SK-N-SH (cell line): ENCODE measurements around the gene NEBL. TPM values are rescaled to one million over a fixed set of nuclear protein-coding genes. Genes with fewer than 3 reads are reported as not detected.

Experiments
- CTCF ChIA-PET: fragments of 300-600, 350-600 bp; formaldehyde crosslinking; extraction: SDS; loops from one replicate; lab custom pipeline; 2021; lab: Yijun Ruan, JAX
- POLR2A ChIA-PET: fragments of 350-600 bp; sonication (Branson Sonifier 250); formaldehyde crosslinking; extraction: SDS; loops from one replicate; lab custom pipeline; 2020; ENCODE audit warnings: antibody characterized with exemption, inconsistent platforms; lab: Yijun Ruan, JAX
- DNase-seq: peaks from one replicate; pipeline ENCODE4 v3.0.0; 2012
- H2AFZ ChIP-seq: fragments of 200-600 bp; sonication (generic); 2 replicates; pipeline ENCODE4 v1.8.1; 2016; ENCODE audit warnings: antibody characterized with exemption, mild to moderate bottlenecking, low read depth
- H3F3A ChIP-seq: fragments of 200-600 bp; sonication (generic); replicated peaks from 2 replicates; pipeline ENCODE3; 2016; ENCODE audit warnings: antibody characterized with exemption, mild to moderate bottlenecking; ENCODE audit not compliant: insufficient read depth
- H3K27ac ChIP-seq, 2 experiments: fragments of 200-500 bp in 1 of 2; fragments of 200-600 bp in 1 of 2; sonication (Bioruptor generic) in 1 of 2; sonication (generic), shearing (Covaris generic) in 1 of 2; 2 replicates each; pipeline versions ENCODE4 v1.5.1 to v1.6.1; 2014 to 2016; ENCODE audit warnings: low read depth in 2 of 2, inconsistent platforms in 1 of 2, low read length in 1 of 2, mild to moderate bottlenecking in 1 of 2, mixed read lengths in 1 of 2
- H3K27me3 ChIP-seq: fragments of 200-600 bp; sonication (generic), shearing (Covaris generic); 2 replicates; pipeline ENCODE4 v1.6.1; 2016; ENCODE audit warnings: mixed run types; ENCODE audit not compliant: insufficient read depth
- H3K36me3 ChIP-seq, 2 experiments: fragments of 200-500 bp in 1 of 2; fragments of 200-600 bp in 1 of 2; sonication (Bioruptor generic) in 1 of 2; sonication (generic) in 1 of 2; replicated peaks in 1 of 2; 2 replicates each; pipeline versions ENCODE3 to v1.5.1; 2014 to 2016; ENCODE audit warnings: low read length in 1 of 2, mild to moderate bottlenecking in 1 of 2; ENCODE audit not compliant: insufficient read depth in 2 of 2, control insufficient read depth in 1 of 2
- H3K4me1 ChIP-seq, 2 experiments: fragments of 200-500 bp in 1 of 2; fragments of 200-600 bp in 1 of 2; sonication (Bioruptor generic) in 1 of 2; sonication (generic), shearing (Covaris generic) in 1 of 2; 2 replicates each; pipeline versions ENCODE4 v1.5.1 to v1.6.1; 2014 to 2016; ENCODE audit warnings: low read depth in 1 of 2, low read length in 1 of 2, mixed run types in 1 of 2; ENCODE audit not compliant: insufficient read depth in 2 of 2, control insufficient read depth in 1 of 2
- H3K4me2 ChIP-seq: fragments of 200-600 bp; sonication (generic), shearing (Covaris generic); 2 replicates; pipeline ENCODE4 v1.6.1; 2017; ENCODE audit warnings: mixed run types
- H3K4me3 ChIP-seq, 2 experiments: fragments of 200-500 bp in 1 of 2; fragments of 200-600 bp in 1 of 2; sonication (Bioruptor generic) in 1 of 2; sonication (generic), shearing (Covaris generic) in 1 of 2; 2 replicates each; pipeline versions ENCODE4 v1.5.1 to v1.8.1; 2014 to 2016; ENCODE audit warnings: low read depth in 2 of 2, inconsistent platforms in 1 of 2, low read length in 1 of 2, mild to moderate bottlenecking in 1 of 2, mixed read lengths in 1 of 2, moderate library complexity in 1 of 2
- H3K79me2 ChIP-seq: fragments of 200-600 bp; sonication (generic); 2 replicates; pipeline ENCODE4 v1.8.1; 2017; ENCODE audit warnings: mild to moderate bottlenecking; ENCODE audit not compliant: insufficient read depth
- H3K9ac ChIP-seq: fragments of 200-600 bp; sonication (generic); 2 replicates; pipeline ENCODE4 v1.6.1; 2017; ENCODE audit warnings: mixed run types
- H3K9me2 ChIP-seq: fragments of 200-600 bp; sonication (generic); 2 replicates; pipeline ENCODE4 v1.6.1; 2017; ENCODE audit warnings: mixed run types
- H3K9me3 ChIP-seq: fragments of 200-600 bp; sonication (generic); 2 replicates; pipeline ENCODE4 v1.6.1; 2017; ENCODE audit warnings: mixed run types, mild to moderate bottlenecking, moderate library complexity
- H4K20me1 ChIP-seq: fragments of 200-600 bp; sonication (generic); 2 replicates; pipeline ENCODE4 v1.6.1; 2017; ENCODE audit warnings: mild to moderate bottlenecking, mixed run types; ENCODE audit not compliant: insufficient read depth
- EP300 ChIP-seq, 2 experiments: IDR thresholded peaks; 2 replicates each; pipeline versions ENCODE4 v1.4.0 to v1.6.1; 2012; ENCODE audit warnings: borderline replicate concordance in 1 of 2, low read depth in 1 of 2, low read length in 1 of 2
- EZH2phosphoT487 ChIP-seq: fragments of 200-600 bp; sonication (generic); IDR thresholded peaks from 2 replicates; pipeline ENCODE4 v1.6.1; 2017; ENCODE audit warnings: low read depth, mixed run types, mild to moderate bottlenecking, antibody characterized with exemption, moderate library complexity, borderline replicate concordance
- FOXJ3 ChIP-seq: sonication (generic); formaldehyde crosslinking; IDR thresholded peaks from 2 replicates; pipeline ENCODE4 v1.5.1; 2020; ENCODE audit warnings: mild to moderate bottlenecking, missing genetic modification reagents
- FOXM1 ChIP-seq: IDR thresholded peaks from 2 replicates; pipeline ENCODE4 v1.4.0; 2012; ENCODE audit warnings: low read depth, mild to moderate bottlenecking
- GABPA ChIP-seq: IDR thresholded peaks from 2 replicates; pipeline ENCODE4 v1.4.0; 2012; ENCODE audit warnings: low read depth, mild to moderate bottlenecking
- GATA2 ChIP-seq: sonication (generic); formaldehyde crosslinking; IDR thresholded peaks from 2 replicates; pipeline ENCODE4 v1.5.0; 2020; ENCODE audit warnings: mild to moderate bottlenecking, missing genetic modification reagents
- JUND ChIP-seq: IDR thresholded peaks from 2 replicates; pipeline ENCODE4 v1.4.0; 2012
- MXI1 ChIP-seq: IDR thresholded peaks from 2 replicates; pipeline ENCODE4 v1.6.1; 2012; ENCODE audit warnings: mild to moderate bottlenecking, low read depth, low read length, improper control_type of control experiment
- NFIC ChIP-seq: IDR thresholded peaks from 2 replicates; pipeline ENCODE4 v1.4.0; 2012; ENCODE audit warnings: borderline replicate concordance
- NRF1 ChIP-seq: IDR thresholded peaks from 2 replicates; pipeline ENCODE4 v1.6.1; 2012; ENCODE audit warnings: low read depth, mild to moderate bottlenecking, low read length
- POLR2AphosphoS5 ChIP-seq: IDR thresholded peaks from 2 replicates; pipeline ENCODE4 v1.6.1; 2012; ENCODE audit warnings: low read depth, low read length
- RCOR1 ChIP-seq: fragments of 150-350 bp; IDR thresholded peaks from 2 replicates; pipeline ENCODE4 v1.6.1; 2017; ENCODE audit warnings: antibody characterized with exemption, low read length
- RXRA ChIP-seq: IDR thresholded peaks from 2 replicates; pipeline ENCODE4 v1.4.0; 2012; ENCODE audit warnings: low read depth, mild to moderate bottlenecking, borderline replicate concordance
- SIN3A ChIP-seq: IDR thresholded peaks from 2 replicates; pipeline ENCODE4 v1.6.1; 2012; ENCODE audit warnings: low read depth, mild to moderate bottlenecking, low read length, moderate library complexity, borderline replicate concordance
- SMC3 ChIP-seq: IDR thresholded peaks from 2 replicates; pipeline ENCODE4 v1.6.1; 2012; ENCODE audit warnings: low read depth, low read length, improper control_type of control experiment
- TAF1 ChIP-seq: IDR thresholded peaks from 2 replicates; pipeline ENCODE4 v1.6.1; 2012; ENCODE audit warnings: low read depth, mild to moderate bottlenecking, low read length, moderate library complexity, borderline replicate concordance
- TCF12 ChIP-seq: IDR thresholded peaks from 2 replicates; pipeline ENCODE4 v1.4.0; 2012
- TEAD4 ChIP-seq: IDR thresholded peaks from 2 replicates; pipeline ENCODE4 v1.4.0; 2012; ENCODE audit warnings: mild to moderate bottlenecking, borderline replicate concordance; ENCODE audit not compliant: insufficient read depth
- WGBS: methylation state at CpG from one replicate; pipeline ENCODE4 v1.1.6; 2017; ENCODE audit warnings: low lambda C conversion rate; 5-methylcytosine and 5-hydroxymethylcytosine counted together
- polyA plus RNA-seq, 3 experiments: library from polyadenylated mRNA; depleted of rRNA; stranded (reverse); fragments of >200 nt; gene quantifications; 2 replicates each; pipeline ENCODE4 v1.2.3, GENCODE V29; 2012
- TF ChIP-seq, protein P1 (sequence below): IDR thresholded peaks from 2 replicates; pipeline ENCODE4 v1.4.0; 2012; ENCODE audit warnings: low read depth, borderline replicate concordance
- TF ChIP-seq, protein P2 (sequence below): IDR thresholded peaks from 2 replicates; pipeline ENCODE4 v1.4.0; 2012; ENCODE audit warnings: low read depth, borderline replicate concordance
- TF ChIP-seq, protein P3 (sequence below): fragments of 150-350 bp; IDR thresholded peaks from 2 replicates; pipeline ENCODE4 v1.6.1; 2017; ENCODE audit warnings: antibody characterized with exemption, low read length, low read depth, borderline replicate concordance

The NEBL gene
- polyA plus RNA-seq, 1 of the 3 experiments (the other 2 are of a cell fraction), result 0.58 TPM

DNA sequence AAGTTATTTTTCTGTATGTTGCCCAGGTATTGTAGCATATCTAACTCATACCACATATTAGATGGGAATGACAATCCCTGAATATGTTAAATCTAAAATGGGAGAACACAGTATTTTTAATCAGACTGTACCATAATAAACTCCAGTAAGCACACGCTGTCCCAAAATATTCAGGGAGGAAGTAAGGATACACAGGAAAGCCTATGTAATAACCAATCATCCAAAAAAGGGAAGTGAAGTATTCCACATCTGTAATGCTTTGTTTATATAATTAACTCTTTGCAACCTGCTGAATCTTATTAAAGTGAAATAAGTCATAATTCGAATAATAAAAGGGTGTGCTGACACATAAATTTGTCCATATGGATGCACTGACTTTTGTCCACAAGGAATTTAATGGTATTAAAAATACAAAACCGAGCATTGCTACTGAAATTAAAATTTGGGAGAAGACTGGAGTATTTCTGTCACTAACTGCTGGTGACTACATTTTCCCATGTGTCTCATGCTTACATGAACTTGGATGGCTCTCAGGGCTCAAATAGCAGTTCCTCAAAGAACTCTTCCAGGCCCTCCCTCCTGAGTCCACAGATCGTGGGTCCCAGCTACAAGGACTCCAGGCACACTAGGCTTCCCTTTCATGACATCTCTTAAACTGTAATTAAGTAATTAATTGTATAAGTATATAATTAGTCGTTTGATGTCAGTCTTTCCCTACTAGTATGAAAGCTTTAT lies 120.6 kb downstream of the NEBL start:
- CTCF ChIA-PET, result interaction anchor here (0.6 kb wide), 1 partner anchor 735 kb away, joined by 3 read pairs; no protein-coding TSS in a partner anchor
- WGBS, result 24% methylated on average over 5 of the region's 5 CpGs
- H3K79me2 ChIP-seq, result no peaks in the 10 kb centered on the region
- no peaks in the 10 kb centered on the region for H3K4me1 ChIP-seq
- no peak overlapping the region for H3K9ac ChIP-seq
- no peaks in the 10 kb centered on the region for H3K9me3 ChIP-seq
- TF ChIP-seq NRF1, result no peak
- no peak for TF ChIP-seq SIN3A
- TF ChIP-seq MXI1, result no peak
- TF ChIP-seq GATA2, result no peak
- TF ChIP-seq JUND, result no peak
- no peak for TF ChIP-seq RXRA
- TF ChIP-seq TCF12, result no peak
- no peak for TF ChIP-seq EP300 (IDR thresholded peaks at IDR 0.05; ENCODE audit: borderline replicate concordance in 1 of 2, low read depth in 1 of 2, low read length in 1 of 2)
- no peak for TF ChIP-seq FOXM1
- H3K27ac ChIP-seq, result no peak overlapping the region
- H2AFZ ChIP-seq, result no peak overlapping the region
- no peak overlapping the region for H3K4me3 ChIP-seq
- no peaks in the 10 kb centered on the region for H3F3A ChIP-seq
- H3K4me2 ChIP-seq, result no peak overlapping the region
- POLR2A ChIA-PET, result no interaction called here
- H3K27me3 ChIP-seq, result no peaks in the 10 kb centered on the region
- no peak for DNase-seq
- H3K36me3 ChIP-seq, result no peaks in the 10 kb centered on the region
- H3K9me2 ChIP-seq, result no peaks in the 10 kb centered on the region; the same call in 1 of the 2 replicates
- no peaks in the 10 kb centered on the region for H4K20me1 ChIP-seq

DNA sequence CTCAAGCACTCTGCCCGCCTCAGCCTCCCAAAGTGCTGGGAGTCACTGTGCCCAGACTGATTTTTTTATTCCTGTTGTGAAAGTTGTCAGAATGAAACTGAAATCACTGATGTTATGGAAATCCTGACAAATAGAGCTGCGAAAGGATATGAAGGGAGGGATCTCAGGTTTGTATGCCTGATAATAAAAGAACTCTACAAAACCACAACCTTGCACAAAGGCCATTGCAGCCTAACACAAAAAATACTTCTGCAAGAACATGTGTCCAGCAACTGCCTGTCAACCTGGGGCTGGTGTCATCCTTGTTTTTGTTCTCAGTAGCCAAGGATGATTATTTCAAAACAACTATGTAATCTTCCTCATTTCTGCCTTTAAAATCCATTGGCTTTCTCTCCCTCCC lies 126.1 kb downstream of the NEBL start:
- no peak overlapping the region for H3K9ac ChIP-seq
- ChIA-PET CTCF (interaction anchor here (0.6 kb wide), 1 partner anchor 946 kb away, joined by 3 read pairs; no protein-coding TSS in a partner anchor), POLR2A (no interaction called here)
- H3K36me3 ChIP-seq, result no peaks in the 10 kb centered on the region
- TF ChIP-seq NFIC, result no peak
- TF ChIP-seq, protein P1, sequence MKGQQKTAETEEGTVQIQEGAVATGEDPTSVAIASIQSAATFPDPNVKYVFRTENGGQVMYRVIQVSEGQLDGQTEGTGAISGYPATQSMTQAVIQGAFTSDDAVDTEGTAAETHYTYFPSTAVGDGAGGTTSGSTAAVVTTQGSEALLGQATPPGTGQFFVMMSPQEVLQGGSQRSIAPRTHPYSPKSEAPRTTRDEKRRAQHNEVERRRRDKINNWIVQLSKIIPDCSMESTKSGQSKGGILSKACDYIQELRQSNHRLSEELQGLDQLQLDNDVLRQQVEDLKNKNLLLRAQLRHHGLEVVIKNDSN, result no peak
- no peak for TF ChIP-seq RCOR1
- TF ChIP-seq FOXJ3 (CRISPR knock-in tag), result no peak
- no peak for TF ChIP-seq TAF1
- TF ChIP-seq TEAD4, result no peak
- TF ChIP-seq RXRA, result no peak
- no peak for TF ChIP-seq POLR2AphosphoS5
- no peak for TF ChIP-seq SIN3A
- TF ChIP-seq, protein P2, sequence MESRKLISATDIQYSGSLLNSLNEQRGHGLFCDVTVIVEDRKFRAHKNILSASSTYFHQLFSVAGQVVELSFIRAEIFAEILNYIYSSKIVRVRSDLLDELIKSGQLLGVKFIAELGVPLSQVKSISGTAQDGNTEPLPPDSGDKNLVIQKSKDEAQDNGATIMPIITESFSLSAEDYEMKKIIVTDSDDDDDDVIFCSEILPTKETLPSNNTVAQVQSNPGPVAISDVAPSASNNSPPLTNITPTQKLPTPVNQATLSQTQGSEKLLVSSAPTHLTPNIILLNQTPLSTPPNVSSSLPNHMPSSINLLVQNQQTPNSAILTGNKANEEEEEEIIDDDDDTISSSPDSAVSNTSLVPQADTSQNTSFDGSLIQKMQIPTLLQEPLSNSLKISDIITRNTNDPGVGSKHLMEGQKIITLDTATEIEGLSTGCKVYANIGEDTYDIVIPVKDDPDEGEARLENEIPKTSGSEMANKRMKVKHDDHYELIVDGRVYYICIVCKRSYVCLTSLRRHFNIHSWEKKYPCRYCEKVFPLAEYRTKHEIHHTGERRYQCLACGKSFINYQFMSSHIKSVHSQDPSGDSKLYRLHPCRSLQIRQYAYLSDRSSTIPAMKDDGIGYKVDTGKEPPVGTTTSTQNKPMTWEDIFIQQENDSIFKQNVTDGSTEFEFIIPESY, result no peak
- TF ChIP-seq SMC3, result no peak
- TF ChIP-seq EZH2phosphoT487, result no peak
- no peak for TF ChIP-seq GABPA
- TF ChIP-seq TCF12, result no peak
- TF ChIP-seq, protein P3, sequence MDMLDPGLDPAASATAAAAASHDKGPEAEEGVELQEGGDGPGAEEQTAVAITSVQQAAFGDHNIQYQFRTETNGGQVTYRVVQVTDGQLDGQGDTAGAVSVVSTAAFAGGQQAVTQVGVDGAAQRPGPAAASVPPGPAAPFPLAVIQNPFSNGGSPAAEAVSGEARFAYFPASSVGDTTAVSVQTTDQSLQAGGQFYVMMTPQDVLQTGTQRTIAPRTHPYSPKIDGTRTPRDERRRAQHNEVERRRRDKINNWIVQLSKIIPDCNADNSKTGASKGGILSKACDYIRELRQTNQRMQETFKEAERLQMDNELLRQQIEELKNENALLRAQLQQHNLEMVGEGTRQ, result no peak
- no peak overlapping the region for H3K27ac ChIP-seq
- H3K27me3 ChIP-seq, result no peaks in the 10 kb centered on the region
- H3K4me3 ChIP-seq, result no peak overlapping the region
- H2AFZ ChIP-seq, result no peak overlapping the region
- H3K79me2 ChIP-seq, result no peaks in the 10 kb centered on the region
- no peak for DNase-seq
- no peaks in the 10 kb centered on the region for H3K9me3 ChIP-seq
- H4K20me1 ChIP-seq, result no peaks in the 10 kb centered on the region
- H3K4me2 ChIP-seq, result no peak overlapping the region
- H3F3A ChIP-seq, result no peaks in the 10 kb centered on the region
- H3K9me2 ChIP-seq, result no peaks in the 10 kb centered on the region
- H3K4me1 ChIP-seq, result no peaks in the 10 kb centered on the region; a peak in 1 of 4 replicates
- WGBS, result 19% methylated on average over 2 of the region's 2 CpGs
